HCT116 (cell line): Measurements from ENCODE around the gene CNOT10. TPM values are rescaled to one million over a fixed set of nuclear protein-coding genes. Genes with fewer than 3 reads are reported as not detected.
"Not testable (repeated sequence)": the region's sequence is repeated elsewhere in the genome, so short reads cannot be mapped to it uniquely, and the experiment has no call there.

Source experiments
- ATAC-seq: fragments of 200-7000 bp; cut with Tn5 transposase; 2 replicates; pipeline ENCODE4 v1.9.1; 2020; ENCODE audit warnings: mild to moderate bottlenecking, moderate library complexity
- BruUV-seq: library from RNA; stranded (reverse); fragments of 400-500 nt; replicated peaks from 2 replicates; lab custom pipeline; 2021; lab: Mats Ljungman, UMichigan
- CTCF ChIA-PET: fragments of 300-600 bp; sonication (Branson Sonifier 250); formaldehyde crosslinking; loops from one replicate; lab custom pipeline; 2021; ENCODE audit warnings: antibody characterized with exemption; lab: Charles Lee
- POLR2A ChIA-PET: fragments of 300-600, 350-600 bp; sonication (Branson Sonifier 250); formaldehyde crosslinking; loops from one replicate; lab custom pipeline; 2021; ENCODE audit warnings: antibody characterized with exemption; lab: Charles Lee
- RAD21 ChIA-PET, 2 experiments: fragments of 300-600 bp; sonication (Branson Sonifier 250); formaldehyde crosslinking; loops; one replicate each; lab custom pipeline; 2023; ENCODE audit warnings: low total read pairs in 2 of 2; ENCODE audit not compliant: uncharacterized antibody in 2 of 2, unreplicated experiment in 2 of 2, low non-redundant PET in 1 of 2; lab: Charles Lee
- DNase-seq: peaks from one replicate; pipeline ENCODE4 v3.0.0-alpha.2; 2010; ENCODE audit warnings: low read depth, low spot score
- H2AFZ ChIP-seq: fragments of 200-600 bp; shearing (Covaris generic), sonication (generic); 2 replicates; pipeline ENCODE4 v1.6.1; 2017; ENCODE audit warnings: low read depth, mixed run types, mixed read lengths, antibody characterized with exemption, low read length; ENCODE audit not compliant: poor library complexity, severe bottlenecking
- H3K27ac ChIP-seq: 2 replicates; pipeline ENCODE4 v1.5.1; 2012; ENCODE audit warnings: low read depth, low read length
- H3K27me3 ChIP-seq: fragments of 200-600 bp; sonication (generic); 2 replicates; pipeline ENCODE4 v1.6.1; 2016; ENCODE audit warnings: mixed run types, low read length, mixed read lengths; ENCODE audit not compliant: insufficient read depth
- H3K36me3 ChIP-seq, 2 experiments: fragments of 200-500 bp in 1 of 2; fragments of 200-600 bp in 1 of 2; sonication (Bioruptor generic) in 1 of 2; sonication (generic) in 1 of 2; 2 replicates each; pipeline versions ENCODE4 v1.5.1 to v1.6.1; 2014 to 2016; ENCODE audit warnings: low read length in 2 of 2, inconsistent platforms in 1 of 2, mixed read lengths in 1 of 2, mixed run types in 1 of 2; ENCODE audit not compliant: insufficient read depth in 2 of 2, control insufficient read depth in 1 of 2
- H3K4me1 ChIP-seq, 2 experiments: fragments of 200-600 bp in 1 of 2; sonication (generic) in 1 of 2; 2 replicates each; pipeline versions ENCODE4 v1.5.1 to v1.6.1; 2012 to 2017; ENCODE audit warnings: low read length in 2 of 2, inconsistent platforms in 1 of 2, mild to moderate bottlenecking in 1 of 2, mixed read lengths in 1 of 2, mixed run types in 1 of 2, moderate library complexity in 1 of 2; ENCODE audit not compliant: insufficient read depth in 2 of 2, control insufficient read depth in 1 of 2
- H3K4me2 ChIP-seq: fragments of 200-600 bp; sonication (generic); 2 replicates; pipeline ENCODE4 v1.6.1; 2017; ENCODE audit warnings: mixed run types, low read length, mixed read lengths
- H3K4me3 ChIP-seq, 2 experiments: fragments of 200-600 bp in 1 of 2; sonication (generic) in 1 of 2; replicated peaks in 1 of 2; 2 replicates each; pipeline ENCODE4 v1.5.1; 2011 to 2016; ENCODE audit warnings: low read length in 2 of 2, control low read depth in 1 of 2, low read depth in 1 of 2, mild to moderate bottlenecking in 1 of 2, mixed read lengths in 1 of 2, mixed run types in 1 of 2
- H3K79me2 ChIP-seq: fragments of 200-600 bp; sonication (generic); 2 replicates; pipeline ENCODE4 v1.6.1; 2017; ENCODE audit warnings: mild to moderate bottlenecking, mixed run types, low read length, moderate library complexity, mixed read lengths; ENCODE audit not compliant: insufficient read depth
- H3K9ac ChIP-seq: fragments of 200-600 bp; sonication (generic); 2 replicates; pipeline ENCODE4 v1.6.1; 2016; ENCODE audit warnings: low read length, mixed read lengths
- H3K9me2 ChIP-seq: fragments of 200-600 bp; sonication (generic), shearing (Covaris generic); 2 replicates; pipeline ENCODE4 v1.6.1; 2017; ENCODE audit warnings: mixed run types, mild to moderate bottlenecking, moderate library complexity; ENCODE audit not compliant: insufficient read depth
- H3K9me3 ChIP-seq, 2 experiments: fragments of 200-500 bp in 1 of 2; fragments of 200-600 bp in 1 of 2; sonication (Bioruptor generic) in 1 of 2; sonication (generic) in 1 of 2; 2 replicates each; pipeline ENCODE4 v1.6.1; 2014 to 2017; ENCODE audit warnings: low read length in 2 of 2, mixed read lengths in 2 of 2, inconsistent platforms in 1 of 2, low read depth in 1 of 2, mild to moderate bottlenecking in 1 of 2, mixed run types in 1 of 2, moderate library complexity in 1 of 2; ENCODE audit not compliant: control insufficient read depth in 1 of 2, insufficient read depth in 1 of 2
- H4K20me1 ChIP-seq: fragments of 200-600 bp; sonication (generic), shearing (Covaris generic); 2 replicates; pipeline ENCODE4 v1.6.1; 2017; ENCODE audit warnings: mixed run types, mild to moderate bottlenecking, moderate library complexity; ENCODE audit not compliant: insufficient read depth
- CBX3 ChIP-seq: IDR thresholded peaks from 2 replicates; pipeline ENCODE4 v1.6.1; 2012; ENCODE audit warnings: low read depth
- CTCF ChIP-seq, 3 experiments: fragments of 200-600 bp in 1 of 3; sonication (generic) in 1 of 3; IDR thresholded peaks in 2 of 3; conservative IDR thresholded peaks in 1 of 3; 2 replicates each; pipeline ENCODE4 v1.5.1; 2012 to 2017; ENCODE audit warnings: low read depth in 2 of 3, low read length in 2 of 3, antibody characterized with exemption in 1 of 3, borderline replicate concordance in 1 of 3, control low read depth in 1 of 3, mild to moderate bottlenecking in 1 of 3, mixed read lengths in 1 of 3, mixed run types in 1 of 3, moderate library complexity in 1 of 3; ENCODE audit not compliant: insufficient read depth in 1 of 3
- EGR1 ChIP-seq: IDR thresholded peaks from 2 replicates; pipeline ENCODE4 v1.6.1; 2012; ENCODE audit warnings: low read depth
- ELF1 ChIP-seq: IDR thresholded peaks from 2 replicates; pipeline ENCODE4 v1.6.1; 2012; ENCODE audit warnings: low read depth, borderline replicate concordance
- FOSL1 ChIP-seq: IDR thresholded peaks from 2 replicates; pipeline ENCODE4 v1.6.1; 2012; ENCODE audit warnings: low read depth
- JUND ChIP-seq: IDR thresholded peaks from 2 replicates; pipeline ENCODE4 v1.6.1; 2012
- POLR2A ChIP-seq: IDR thresholded peaks from 2 replicates; pipeline ENCODE4 v1.7.0; 2011; ENCODE audit warnings: borderline replicate concordance; ENCODE audit not compliant: insufficient read depth, insufficient read length; ENCODE audit errors: extremely low read depth
- SIN3A ChIP-seq: IDR thresholded peaks from 2 replicates; pipeline ENCODE4 v1.6.1; 2012; ENCODE audit warnings: low read depth
- SP1 ChIP-seq: IDR thresholded peaks from 2 replicates; pipeline ENCODE4 v1.6.1; 2012; ENCODE audit warnings: low read depth
- SRF ChIP-seq: IDR thresholded peaks from 2 replicates; pipeline ENCODE4 v1.6.1; 2012; ENCODE audit warnings: low read depth
- YY1 ChIP-seq: IDR thresholded peaks from 2 replicates; pipeline ENCODE4 v1.6.1; 2011; ENCODE audit warnings: low read length, low read depth, moderate library complexity, mild to moderate bottlenecking; ENCODE audit not compliant: insufficient replicate concordance; ENCODE audit errors: extremely low read depth
- ZFX ChIP-seq: fragments of 450-650 bp; IDR thresholded peaks from 2 replicates; pipeline ENCODE4 v1.6.1; 2017
- ZNF274 ChIP-seq: fragments of 200-500 bp; sonication (Bioruptor generic); IDR thresholded peaks from 2 replicates; pipeline ENCODE4 v1.6.1; 2014; ENCODE audit warnings: mild to moderate bottlenecking, low read depth, low read length, inconsistent platforms
- intact Hi-C: fragments of 100-400 bp; cut with micrococcal nuclease; formaldehyde crosslinking; loops from 2 replicates; pipeline ENCODE4 v1.10.0; 2022
- total RNA-seq: library from RNA; stranded (reverse); gene quantifications from one replicate; pipeline ENCODE4 v1.2.1, GENCODE V29; 2021; ENCODE audit not compliant: unreplicated experiment
- TF ChIP-seq, protein P1 (sequence below): IDR thresholded peaks from 2 replicates; pipeline ENCODE4 v1.6.1; 2012
- TF ChIP-seq, protein P2 (sequence below): IDR thresholded peaks from 2 replicates; pipeline ENCODE4 v1.6.1; 2012
- TF ChIP-seq, protein P3 (sequence below): IDR thresholded peaks from 2 replicates; pipeline ENCODE4 v1.6.1; 2011; ENCODE audit warnings: mild to moderate bottlenecking, low read length, moderate library complexity; ENCODE audit not compliant: insufficient replicate concordance; ENCODE audit errors: extremely low read depth

The CNOT10 gene
- total RNA-seq, 1 experiment from 2014 or later: 47.4 TPM

DNA sequence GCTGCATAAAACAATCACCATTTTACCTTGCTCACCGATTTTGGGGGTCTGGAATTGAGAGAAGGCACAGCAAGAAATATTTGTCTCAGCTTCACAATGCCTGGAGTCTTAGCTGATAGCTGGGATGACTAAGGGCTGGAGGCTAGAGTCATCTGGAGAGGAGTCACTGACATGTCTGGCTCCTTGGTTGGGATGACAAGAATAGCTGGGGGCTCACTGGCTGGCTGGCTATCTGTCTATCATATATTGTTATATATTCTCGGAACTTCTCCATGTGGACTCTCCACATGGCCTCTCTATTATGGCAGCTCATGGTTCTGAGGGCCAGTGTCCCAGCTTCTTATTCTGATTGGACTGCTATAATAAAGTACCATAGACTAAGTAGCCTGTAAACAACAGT, 112.8 kb downstream of the CNOT10 start:
- no peak for ATAC-seq
- H3K4me1 ChIP-seq: no peaks in the 10 kb centered on the region
- no peak for DNase-seq
- intact Hi-C loops: no loop called here
- H3K4me3 ChIP-seq: no peak overlapping the region
- no peak overlapping the region for H2AFZ ChIP-seq
- H3K9me2 ChIP-seq: no peaks in the 10 kb centered on the region
- no peaks in the 10 kb centered on the region for H4K20me1 ChIP-seq
- no peak overlapping the region for H3K9ac ChIP-seq
- H3K36me3 ChIP-seq: no peaks in the 10 kb centered on the region
- H3K4me2 ChIP-seq: no peak overlapping the region
- H3K9me3 ChIP-seq: no peaks in the 10 kb centered on the region
- TF ChIP-seq FOSL1 (no peak), EGR1 (no peak), ELF1 (no peak), CBX3 (no peak), JUND (no peak), SP1 (no peak), CTCF (IDR thresholded peaks at IDR 0.05 in 2 of 3, conservative IDR thresholded peaks at IDR 0.05 in 1 of 3; ENCODE audit: borderline replicate concordance in 1 of 3, insufficient read depth in 1 of 3, low read depth in 2 of 3, low read length in 2 of 3) (no peak), YY1 (no peak), POLR2A (no peak), ZFX (no peak), ZNF274 (no peak), SIN3A (no peak), SRF (no peak)
- TF ChIP-seq, protein P1, sequence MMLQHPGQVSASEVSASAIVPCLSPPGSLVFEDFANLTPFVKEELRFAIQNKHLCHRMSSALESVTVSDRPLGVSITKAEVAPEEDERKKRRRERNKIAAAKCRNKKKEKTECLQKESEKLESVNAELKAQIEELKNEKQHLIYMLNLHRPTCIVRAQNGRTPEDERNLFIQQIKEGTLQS: no peak
- TF ChIP-seq, protein P2, sequence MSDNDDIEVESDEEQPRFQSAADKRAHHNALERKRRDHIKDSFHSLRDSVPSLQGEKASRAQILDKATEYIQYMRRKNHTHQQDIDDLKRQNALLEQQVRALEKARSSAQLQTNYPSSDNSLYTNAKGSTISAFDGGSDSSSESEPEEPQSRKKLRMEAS: no peak
- TF ChIP-seq, protein P3, sequence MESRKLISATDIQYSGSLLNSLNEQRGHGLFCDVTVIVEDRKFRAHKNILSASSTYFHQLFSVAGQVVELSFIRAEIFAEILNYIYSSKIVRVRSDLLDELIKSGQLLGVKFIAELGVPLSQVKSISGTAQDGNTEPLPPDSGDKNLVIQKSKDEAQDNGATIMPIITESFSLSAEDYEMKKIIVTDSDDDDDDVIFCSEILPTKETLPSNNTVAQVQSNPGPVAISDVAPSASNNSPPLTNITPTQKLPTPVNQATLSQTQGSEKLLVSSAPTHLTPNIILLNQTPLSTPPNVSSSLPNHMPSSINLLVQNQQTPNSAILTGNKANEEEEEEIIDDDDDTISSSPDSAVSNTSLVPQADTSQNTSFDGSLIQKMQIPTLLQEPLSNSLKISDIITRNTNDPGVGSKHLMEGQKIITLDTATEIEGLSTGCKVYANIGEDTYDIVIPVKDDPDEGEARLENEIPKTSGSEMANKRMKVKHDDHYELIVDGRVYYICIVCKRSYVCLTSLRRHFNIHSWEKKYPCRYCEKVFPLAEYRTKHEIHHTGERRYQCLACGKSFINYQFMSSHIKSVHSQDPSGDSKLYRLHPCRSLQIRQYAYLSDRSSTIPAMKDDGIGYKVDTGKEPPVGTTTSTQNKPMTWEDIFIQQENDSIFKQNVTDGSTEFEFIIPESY: no peak
- ChIA-PET CTCF (no interaction called here), RAD21 (no interaction called here), POLR2A (no interaction called here)
- no peaks in the 10 kb centered on the region for H3K79me2 ChIP-seq
- H3K27me3 ChIP-seq: no peaks in the 10 kb centered on the region
- BruUV-seq: no TSS peak
- H3K27ac ChIP-seq: no peak overlapping the region

DNA sequence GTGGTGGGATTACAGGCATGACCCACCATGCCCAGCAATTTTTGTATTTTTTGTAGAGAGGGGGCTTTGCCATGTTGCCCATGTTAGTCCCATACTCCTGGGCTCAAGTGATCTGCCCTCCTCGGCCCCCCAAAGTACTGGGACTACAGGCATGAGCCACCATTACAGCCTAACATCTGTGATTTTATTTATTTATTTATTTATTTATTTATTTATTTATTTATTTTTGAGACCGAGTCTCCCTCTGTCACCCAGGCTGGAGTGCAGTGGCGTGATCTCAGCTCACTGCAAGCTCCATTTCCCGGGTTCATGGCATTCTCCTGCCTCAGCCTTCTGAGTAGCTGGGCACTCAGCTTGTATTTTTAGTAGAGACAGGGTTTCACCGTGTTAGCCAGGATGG, 116.5 kb downstream of the CNOT10 start:
- H3K9me2 ChIP-seq, H3K27me3 ChIP-seq, ATAC-seq, intact Hi-C loops, H3K4me1 ChIP-seq, H3K27ac ChIP-seq, H4K20me1 ChIP-seq, H3K79me2 ChIP-seq, BruUV-seq, H3K4me3 ChIP-seq, DNase-seq, H3K36me3 ChIP-seq, H2AFZ ChIP-seq, RAD21 ChIA-PET, H3K9me3 ChIP-seq, H3K4me2 ChIP-seq, H3K9ac ChIP-seq, POLR2A ChIA-PET: not testable (repeated sequence)
- CTCF ChIA-PET: interaction anchor here (1.3 kb wide), 1 partner anchor 20 kb away, joined by 3 read pairs; no protein-coding TSS in a partner anchor
